Esophagus muscularis mucosa (tissue), 4 donors: ENCODE measurements around the gene S100A4.

Experiments used
- EP300 ChIP-seq: sonication (generic); formaldehyde crosslinking; IDR thresholded peaks from one replicate; pipeline ENCODE4 v1.6.1; 2017; ENCODE audit warnings: antibody characterized with exemption
- POLR2A ChIP-seq: fragments of 450-650 bp; IDR thresholded peaks from one replicate; pipeline ENCODE4 v1.6.1; 2017; ENCODE audit warnings: antibody characterized with exemption, moderate library complexity, mild to moderate bottlenecking, low read depth
- POLR2AphosphoS5 ChIP-seq, 2 donors: sonication (generic); formaldehyde crosslinking; IDR thresholded peaks; one replicate each; pipeline ENCODE4 v1.6.1; 2017; ENCODE audit warnings: antibody characterized with exemption in 2 of 2
- TF ChIP-seq, protein P1 (sequence below), 3 experiments: fragments of 200-600 bp in 2 of 3; fragments of 450-650 bp in 1 of 3; sonication (generic) in 2 of 3; IDR thresholded peaks; one replicate each; pipeline ENCODE4 v1.5.1; 2017 to 2019; ENCODE audit warnings: antibody characterized with exemption in 3 of 3, mild to moderate bottlenecking in 2 of 3, moderate library complexity in 1 of 3

DNA sequence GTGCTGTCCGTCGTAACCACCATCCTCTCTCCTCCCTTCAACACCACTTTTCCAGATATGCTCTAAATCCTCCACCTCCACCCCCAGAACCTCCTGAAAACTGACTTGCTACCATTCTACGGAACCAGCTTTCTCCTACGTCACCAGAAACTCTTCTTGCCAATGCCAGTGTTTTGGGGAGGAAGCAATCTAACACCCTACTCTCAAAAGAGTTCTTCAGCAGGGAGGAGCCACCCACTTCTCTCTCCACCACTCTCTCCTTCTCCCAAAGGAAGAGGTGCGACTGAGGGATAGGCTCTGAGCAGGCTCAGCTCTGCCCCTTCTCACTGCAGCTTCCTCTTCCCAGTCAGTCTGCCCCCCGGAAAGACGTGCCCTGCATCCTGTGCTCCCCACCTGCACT lies 26.1 kb upstream of the S100A4 start:
- TF ChIP-seq, protein P1, sequence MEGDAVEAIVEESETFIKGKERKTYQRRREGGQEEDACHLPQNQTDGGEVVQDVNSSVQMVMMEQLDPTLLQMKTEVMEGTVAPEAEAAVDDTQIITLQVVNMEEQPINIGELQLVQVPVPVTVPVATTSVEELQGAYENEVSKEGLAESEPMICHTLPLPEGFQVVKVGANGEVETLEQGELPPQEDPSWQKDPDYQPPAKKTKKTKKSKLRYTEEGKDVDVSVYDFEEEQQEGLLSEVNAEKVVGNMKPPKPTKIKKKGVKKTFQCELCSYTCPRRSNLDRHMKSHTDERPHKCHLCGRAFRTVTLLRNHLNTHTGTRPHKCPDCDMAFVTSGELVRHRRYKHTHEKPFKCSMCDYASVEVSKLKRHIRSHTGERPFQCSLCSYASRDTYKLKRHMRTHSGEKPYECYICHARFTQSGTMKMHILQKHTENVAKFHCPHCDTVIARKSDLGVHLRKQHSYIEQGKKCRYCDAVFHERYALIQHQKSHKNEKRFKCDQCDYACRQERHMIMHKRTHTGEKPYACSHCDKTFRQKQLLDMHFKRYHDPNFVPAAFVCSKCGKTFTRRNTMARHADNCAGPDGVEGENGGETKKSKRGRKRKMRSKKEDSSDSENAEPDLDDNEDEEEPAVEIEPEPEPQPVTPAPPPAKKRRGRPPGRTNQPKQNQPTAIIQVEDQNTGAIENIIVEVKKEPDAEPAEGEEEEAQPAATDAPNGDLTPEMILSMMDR (IDR thresholded peaks at IDR 0.05): no peak
- TF ChIP-seq POLR2A (no peak), POLR2AphosphoS5 (IDR thresholded peaks at IDR 0.05) (no peak), EP300 (no peak)
